ENCODE measurements around the gene IFIT2. TPM values are rescaled to one million over a fixed set of nuclear protein-coding genes. Genes with fewer than 3 reads are reported as not detected.

The IFIT2 gene
- total RNA-seq, 2 experiments from 2014 or later = 0.57 to 0.72 TPM

DNA sequence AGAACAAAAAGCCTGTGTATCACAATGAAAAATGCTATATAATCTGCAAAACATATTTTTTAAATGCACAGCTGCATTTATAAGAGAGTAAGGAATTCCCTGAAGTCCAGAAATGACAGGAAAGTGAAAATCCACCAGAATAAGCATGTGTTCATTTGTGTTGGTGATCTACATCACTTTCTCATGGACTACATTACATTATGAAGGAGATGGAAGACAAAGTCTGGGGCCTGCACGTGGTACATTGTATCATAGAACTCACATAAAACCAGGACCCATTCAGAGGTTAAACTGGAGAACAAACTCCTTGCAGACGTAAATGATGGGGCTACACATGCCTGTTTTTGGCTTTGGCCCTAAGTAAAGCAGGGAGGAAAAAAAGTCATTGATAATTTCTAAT lies 42.3 kb downstream of the IFIT2 start:
- intact Hi-C loops (cut with micrococcal nuclease; ENCODE audit: unreplicated experiment) = no loop called here
- Histone ChIP-seq H3K9me2 (ENCODE audit: insufficient read depth, low read length) (no peaks in the 10 kb centered on the region), H3K4me2 (ENCODE audit: low read length) (no peak overlapping the region), H3K27ac (ENCODE audit: low read depth, low read length, poor library complexity, severe bottlenecking) (no peak overlapping the region), H3K79me2 (ENCODE audit: insufficient read depth, low read depth, low read length) (no peaks in the 10 kb centered on the region), H3K4me3 (ENCODE audit: low read depth, low read length, poor library complexity, severe bottlenecking) (no peak overlapping the region), H2AFZ (ENCODE audit: low read length) (no peak overlapping the region), H3K36me3 (ENCODE audit: insufficient read depth, low read length) (no peaks in the 10 kb centered on the region), H3K4me1 (ENCODE audit: insufficient read depth, low read length, poor library complexity, severe bottlenecking) (no peaks in the 10 kb centered on the region), H4K20me1 (ENCODE audit: insufficient read depth, low read length) (no peaks in the 10 kb centered on the region), H3K9me3 (ENCODE audit: low read length) (no peaks in the 10 kb centered on the region)
- POLR2A ChIA-PET = interaction anchor here (1.0 kb wide), 1 partner anchor 28 kb away, joined by 3 read pairs; no protein-coding TSS in a partner anchor
- TF ChIP-seq EZH2phosphoT487 (IDR thresholded peaks at IDR 0.05; ENCODE audit: borderline replicate concordance, low read depth, low read length) (no peak), CTCF (conservative IDR thresholded peaks at IDR 0.05; ENCODE audit: low read length) (no peak)
- no TSS peak for BruUV-seq (replicated peaks)
- CTCF ChIA-PET (ENCODE audit: unreplicated experiment) = no interaction called here
- DNase-seq (ENCODE audit: low spot score) = no peak

GRCh38 chr10:89345367-89346000 lies 43.6 kb downstream of the IFIT2 start:
- intact Hi-C loops (cut with micrococcal nuclease; ENCODE audit: unreplicated experiment) = no loop called here
- DNase-seq (ENCODE audit: low spot score) = no peak
- Histone ChIP-seq H3K4me3 (ENCODE audit: low read depth, low read length, poor library complexity, severe bottlenecking) (no peak overlapping the region), H3K79me2 (ENCODE audit: insufficient read depth, low read depth, low read length) (no peaks in the 10 kb centered on the region), H3K4me2 (ENCODE audit: low read length) (no peak overlapping the region), H3K36me3 (ENCODE audit: insufficient read depth, low read length) (no peaks in the 10 kb centered on the region), H3K9me3 (ENCODE audit: low read length) (no peaks in the 10 kb centered on the region), H3K4me1 (ENCODE audit: insufficient read depth, low read length, poor library complexity, severe bottlenecking) (no peaks in the 10 kb centered on the region), H2AFZ (ENCODE audit: low read length) (no peak overlapping the region), H4K20me1 (ENCODE audit: insufficient read depth, low read length) (no peaks in the 10 kb centered on the region), H3K9me2 (ENCODE audit: insufficient read depth, low read length) (no peaks in the 10 kb centered on the region), H3K27ac (ENCODE audit: low read depth, low read length, poor library complexity, severe bottlenecking) (no peak overlapping the region)
- TF ChIP-seq EZH2phosphoT487 (IDR thresholded peaks at IDR 0.05; ENCODE audit: borderline replicate concordance, low read depth, low read length) = no peak
- TF ChIP-seq CTCF (conservative IDR thresholded peaks at IDR 0.05; ENCODE audit: low read length) = no peak
- ChIA-PET CTCF (ENCODE audit: unreplicated experiment) (no interaction called here), POLR2A (no interaction called here)
- BruUV-seq (replicated peaks) = no TSS peak

DNA sequence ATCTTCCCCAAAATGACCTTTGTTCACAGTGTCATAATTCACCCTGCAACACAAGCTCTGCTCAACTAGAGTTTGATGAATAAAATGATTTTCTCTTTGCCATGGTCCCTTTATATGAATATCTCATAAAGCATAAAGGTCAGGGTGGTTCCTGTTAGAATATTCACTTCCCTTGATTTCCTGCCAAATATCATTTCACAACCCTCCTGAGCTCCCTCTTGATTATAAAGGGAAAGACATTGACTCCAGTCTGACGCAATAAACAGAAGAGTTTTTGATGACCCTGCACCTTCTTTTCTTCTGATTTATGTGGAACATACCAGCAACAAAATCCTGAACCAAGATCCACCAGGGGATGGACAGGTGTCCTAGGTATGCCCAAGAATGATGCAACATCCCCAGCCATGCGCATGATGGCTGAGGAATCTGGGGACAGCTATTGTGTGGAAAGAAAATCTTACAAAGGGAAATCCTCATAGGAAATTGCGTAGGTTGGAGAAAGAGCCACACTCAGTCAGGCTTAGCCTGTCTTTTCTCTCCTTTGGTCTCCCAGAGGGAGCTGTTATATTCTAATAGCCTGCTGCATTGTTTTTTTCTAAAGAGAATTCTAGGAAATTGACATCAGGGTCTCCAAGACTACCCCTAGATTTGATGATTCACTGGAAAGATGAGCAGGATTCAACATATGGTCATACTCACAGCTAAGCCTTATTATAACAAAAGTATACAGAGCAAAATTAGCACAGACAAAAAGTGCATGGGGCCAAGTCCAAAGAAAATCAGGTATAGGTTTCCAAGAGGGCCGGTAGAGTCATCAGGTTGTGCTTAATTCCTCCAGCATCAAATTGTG lies 44.8 kb downstream of the IFIT2 start:
- POLR2A ChIA-PET = interaction anchor here (0.7 kb wide), 1 partner anchor 458 kb away, joined by 3 read pairs; no protein-coding TSS in a partner anchor
- Histone ChIP-seq H3K79me2 (ENCODE audit: insufficient read depth, low read depth, low read length) (no peaks in the 10 kb centered on the region), H3K9me2 (ENCODE audit: insufficient read depth, low read length) (no peaks in the 10 kb centered on the region), H2AFZ (ENCODE audit: low read length) (no peak overlapping the region), H3K36me3 (ENCODE audit: insufficient read depth, low read length) (no peaks in the 10 kb centered on the region), H4K20me1 (ENCODE audit: insufficient read depth, low read length) (no peaks in the 10 kb centered on the region), H3K9me3 (ENCODE audit: low read length) (no peaks in the 10 kb centered on the region), H3K4me1 (ENCODE audit: insufficient read depth, low read length, poor library complexity, severe bottlenecking) (no peaks in the 10 kb centered on the region), H3K4me3 (ENCODE audit: low read depth, low read length, poor library complexity, severe bottlenecking) (no peak overlapping the region), H3K27ac (ENCODE audit: low read depth, low read length, poor library complexity, severe bottlenecking) (no peak overlapping the region), H3K4me2 (ENCODE audit: low read length) (no peak overlapping the region)
- CTCF ChIA-PET (ENCODE audit: unreplicated experiment) = no interaction called here
- BruUV-seq (replicated peaks) = no TSS peak
- intact Hi-C loops (cut with micrococcal nuclease; ENCODE audit: unreplicated experiment) = no loop called here
- no peak for DNase-seq (ENCODE audit: low spot score)
- no peak for TF ChIP-seq CTCF (conservative IDR thresholded peaks at IDR 0.05; ENCODE audit: low read length)

Data from OCI-LY7 (cell line).